Measurements from ENCODE around the gene GNG8.

GNG8 gene

GRCh38 chr19:46603195-46603637 lies 32.8 kb downstream of the GNG8 start:
- no peak for TF ChIP-seq CTCF (IDR thresholded peaks at IDR 0.05; ENCODE audit: low read length, missing control alignments)
- no peak for DNase-seq (ENCODE audit: low read depth)
- H3K4me3 ChIP-seq (replicated peaks; ENCODE audit: low read depth, low read length), result peak overlapping the region; percentile 87

- no peak for TF ChIP-seq CTCF (IDR thresholded peaks at IDR 0.05; ENCODE audit: low read length, missing control alignments)
- H3K4me3 ChIP-seq (replicated peaks; ENCODE audit: low read depth, low read length), result peak overlapping the region; percentile 87
- DNase-seq (ENCODE audit: low read depth), result no peak
These were observed 33.4 kb downstream of the GNG8 start for GRCh38 chr19:46602392-46603194.

DNA sequence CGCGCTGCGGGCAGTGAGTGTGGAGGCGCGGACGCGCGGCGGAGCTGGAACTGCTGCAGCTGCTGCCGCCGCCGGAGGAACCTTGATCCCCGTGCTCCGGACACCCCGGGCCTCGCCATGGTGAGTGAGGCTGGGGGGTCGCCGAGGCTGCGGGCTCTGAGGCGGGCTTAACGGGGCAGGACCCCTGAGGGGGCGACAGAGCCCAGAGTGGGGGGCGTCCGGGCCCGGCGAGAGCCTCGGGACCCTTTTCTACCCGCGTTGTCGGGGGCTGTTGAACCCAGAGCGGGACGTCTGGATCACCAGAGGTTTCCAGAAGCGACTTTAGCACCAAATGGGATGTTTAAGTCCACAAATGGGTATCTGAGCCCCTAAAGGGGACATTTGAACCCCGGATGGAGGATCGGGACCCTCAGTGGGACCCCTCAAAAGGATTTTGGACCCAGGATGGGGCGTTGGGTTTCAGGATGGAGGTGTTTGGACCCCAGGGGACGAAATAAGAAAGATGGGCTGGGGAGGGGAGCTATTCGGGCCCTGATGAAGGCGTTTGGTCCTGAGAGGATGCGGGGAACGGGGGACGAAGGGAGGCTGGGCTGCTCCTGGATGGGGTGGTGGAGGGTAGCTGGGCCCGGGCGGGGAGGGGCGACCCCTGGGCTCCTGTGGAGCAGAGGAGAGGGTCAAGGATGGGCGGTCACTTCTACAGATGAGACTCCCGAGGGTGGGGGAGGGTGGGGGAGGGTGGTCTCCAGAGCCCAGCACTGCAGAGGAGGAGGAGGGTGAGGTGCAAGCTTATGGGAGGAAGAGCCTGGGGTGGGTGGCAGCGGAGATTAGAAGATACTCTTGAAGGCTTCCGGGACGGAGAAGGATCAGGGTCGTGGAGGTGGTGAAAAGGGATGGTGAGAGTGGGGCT lies 34.4 kb downstream of the GNG8 start, which contains the start of gene CALM3:
Gene CALM3 (plus strand): TSS at position 13 of the 907 bp plus-strand sequence. CDS start 105 bp downstream, at position 118.
- TF ChIP-seq CTCF (IDR thresholded peaks at IDR 0.05; ENCODE audit: low read length, missing control alignments), result no peak
- H3K4me3 ChIP-seq (replicated peaks; ENCODE audit: low read depth, low read length), result peak within 1 kb of the TSS; percentile 87
- no peak for DNase-seq (ENCODE audit: low read depth)

GRCh38 chr19:46600384-46601317 lies 35.4 kb downstream of the GNG8 start:
- H3K4me3 ChIP-seq (replicated peaks; ENCODE audit: low read depth, low read length), result peak overlapping the region; percentile 87
- DNase-seq (ENCODE audit: low read depth), result peak; percentile 99
- TF ChIP-seq CTCF (IDR thresholded peaks at IDR 0.05; ENCODE audit: low read length, missing control alignments), result no peak

DNA sequence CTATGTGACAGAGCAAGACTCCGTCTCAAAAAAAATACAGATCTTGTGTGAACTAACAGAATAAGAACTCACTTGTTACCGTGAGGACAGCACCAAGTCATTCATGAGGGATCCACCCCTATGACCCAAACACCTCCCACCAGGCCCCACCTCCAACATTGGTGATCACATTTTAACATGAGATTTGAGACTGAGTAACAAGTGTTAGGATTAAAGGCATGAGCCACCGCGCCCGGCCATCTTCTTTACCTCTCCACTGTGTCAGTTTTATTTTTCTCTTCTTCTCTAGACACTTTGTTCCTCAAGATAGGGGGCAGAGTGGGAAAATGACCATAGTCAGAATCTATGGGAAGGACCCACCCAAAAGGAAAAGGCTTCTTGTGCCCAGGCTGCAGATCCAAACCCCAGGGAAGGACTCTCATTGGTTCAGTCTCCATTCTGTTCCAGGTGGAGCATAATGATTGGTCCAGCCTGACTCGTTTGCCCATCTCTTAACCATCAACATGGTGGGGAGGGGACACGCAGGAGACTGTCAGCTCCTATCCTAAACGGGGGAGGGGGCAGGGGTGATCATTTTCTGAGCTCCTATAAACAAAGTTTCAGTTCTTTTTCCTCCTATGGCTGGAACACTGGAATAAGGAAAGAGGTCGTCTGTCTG lies 36.2 kb downstream of the GNG8 start:
- TF ChIP-seq CTCF (IDR thresholded peaks at IDR 0.05; ENCODE audit: low read length, missing control alignments), result no peak
- peak overlapping the region; percentile 87 for H3K4me3 ChIP-seq (replicated peaks; ENCODE audit: low read depth, low read length)

More for the DNA sequence above, 36.2 kb downstream of the GNG8 start:
- DNase-seq (ENCODE audit: low read depth), result no peak

Data from fibroblast of pulmonary artery (primary cell).